ENCODE data around the gene GUCY1A2. TPM values are rescaled to one million over a fixed set of nuclear protein-coding genes. Genes with fewer than 3 reads are reported as not detected.

GUCY1A2 gene
- total RNA-seq, 4 donors from 2014 or later, result 2.4 to 17.0 (median 9.9) TPM

DNA sequence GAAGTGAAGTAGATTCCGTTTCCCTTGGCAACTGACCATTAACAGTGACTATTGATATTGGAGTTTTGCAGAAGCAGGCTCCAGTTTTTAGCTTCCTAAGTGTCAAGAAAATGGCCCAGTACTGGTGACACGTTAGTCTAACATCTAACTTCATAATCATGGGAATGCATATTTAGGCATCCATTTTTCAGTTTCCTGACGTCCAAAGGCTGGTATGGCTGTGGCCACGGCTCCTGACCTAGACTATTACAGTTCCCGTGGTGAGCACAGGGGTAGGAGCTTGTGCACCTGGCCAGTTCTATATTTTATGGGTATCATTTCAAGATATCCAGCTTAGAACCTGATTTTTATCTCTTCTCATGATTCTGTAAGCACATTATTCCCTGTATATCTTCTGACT is 323.8 kb downstream of the GUCY1A2 start:
- TF ChIP-seq, protein P1, sequence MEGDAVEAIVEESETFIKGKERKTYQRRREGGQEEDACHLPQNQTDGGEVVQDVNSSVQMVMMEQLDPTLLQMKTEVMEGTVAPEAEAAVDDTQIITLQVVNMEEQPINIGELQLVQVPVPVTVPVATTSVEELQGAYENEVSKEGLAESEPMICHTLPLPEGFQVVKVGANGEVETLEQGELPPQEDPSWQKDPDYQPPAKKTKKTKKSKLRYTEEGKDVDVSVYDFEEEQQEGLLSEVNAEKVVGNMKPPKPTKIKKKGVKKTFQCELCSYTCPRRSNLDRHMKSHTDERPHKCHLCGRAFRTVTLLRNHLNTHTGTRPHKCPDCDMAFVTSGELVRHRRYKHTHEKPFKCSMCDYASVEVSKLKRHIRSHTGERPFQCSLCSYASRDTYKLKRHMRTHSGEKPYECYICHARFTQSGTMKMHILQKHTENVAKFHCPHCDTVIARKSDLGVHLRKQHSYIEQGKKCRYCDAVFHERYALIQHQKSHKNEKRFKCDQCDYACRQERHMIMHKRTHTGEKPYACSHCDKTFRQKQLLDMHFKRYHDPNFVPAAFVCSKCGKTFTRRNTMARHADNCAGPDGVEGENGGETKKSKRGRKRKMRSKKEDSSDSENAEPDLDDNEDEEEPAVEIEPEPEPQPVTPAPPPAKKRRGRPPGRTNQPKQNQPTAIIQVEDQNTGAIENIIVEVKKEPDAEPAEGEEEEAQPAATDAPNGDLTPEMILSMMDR (IDR thresholded peaks at IDR 0.05; ENCODE audit: low read depth), result no peak

DNA sequence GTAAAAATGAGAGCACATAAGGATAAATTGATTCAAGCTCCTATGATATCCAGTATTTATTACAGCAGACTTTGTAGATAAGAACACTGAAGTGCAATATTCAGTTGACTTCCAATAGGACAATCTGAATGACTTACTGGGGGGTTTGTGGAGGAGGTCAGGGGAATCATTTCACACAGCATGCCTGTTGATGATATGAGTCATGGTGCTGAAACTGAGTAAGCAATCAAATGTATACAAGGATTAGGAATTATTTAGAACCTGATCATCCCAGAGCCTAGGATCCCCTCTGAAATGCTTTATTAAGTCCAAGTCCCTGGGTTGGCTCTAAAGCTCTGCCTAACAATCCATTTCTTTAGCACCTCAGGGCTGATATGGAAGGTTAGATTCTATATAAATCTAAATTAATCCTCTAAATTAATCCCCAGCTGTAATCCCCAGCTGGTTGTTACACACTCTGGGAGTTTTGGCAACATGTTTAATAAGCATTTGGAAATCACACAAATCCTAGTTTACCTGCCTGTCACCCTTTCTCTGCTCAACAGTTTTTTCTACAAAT is 326.4 kb downstream of the GUCY1A2 start:
- TF ChIP-seq, protein P1 (IDR thresholded peaks at IDR 0.05; ENCODE audit: low read depth), result no peak

DNA sequence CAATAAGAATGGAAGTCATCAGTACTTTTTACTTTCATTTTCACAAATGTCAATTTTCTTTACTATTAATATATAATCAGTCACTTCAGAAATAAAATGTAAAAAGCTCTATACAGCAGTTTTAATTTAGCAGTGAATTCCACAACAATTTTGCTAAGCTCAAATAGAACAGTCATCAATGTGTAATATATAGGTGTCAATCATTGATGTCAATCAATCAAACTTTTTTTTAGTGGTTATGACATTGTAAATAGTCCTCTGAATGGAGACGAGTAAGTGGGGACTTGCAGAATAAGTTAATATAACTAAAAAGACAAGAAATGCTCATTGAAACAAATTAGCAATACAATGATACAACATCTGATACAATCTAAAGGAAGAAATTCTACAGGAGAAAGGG is 327.4 kb downstream of the GUCY1A2 start:
- TF ChIP-seq, protein P1 (IDR thresholded peaks at IDR 0.05; ENCODE audit: low read depth), result no peak

DNA sequence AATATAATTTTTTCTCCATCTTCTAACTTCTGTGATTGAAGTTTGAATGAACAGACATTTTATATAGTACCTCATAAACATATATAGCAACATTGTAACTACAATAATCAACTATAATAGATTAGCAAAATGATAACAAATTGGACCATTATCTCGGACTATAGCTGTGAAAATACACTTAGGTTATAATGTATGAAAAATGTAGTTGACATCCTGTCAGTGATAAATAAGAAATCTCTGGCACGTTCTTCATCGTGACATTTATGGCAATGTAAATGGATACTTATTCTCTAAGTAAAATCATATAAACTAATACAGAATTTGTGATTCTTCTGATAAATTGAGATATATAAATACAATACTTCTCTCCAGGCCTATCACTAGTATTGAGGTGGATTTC is 333.3 kb downstream of the GUCY1A2 start:
- TF ChIP-seq, protein P1 (IDR thresholded peaks at IDR 0.05; ENCODE audit: low read depth), result no peak

DNA sequence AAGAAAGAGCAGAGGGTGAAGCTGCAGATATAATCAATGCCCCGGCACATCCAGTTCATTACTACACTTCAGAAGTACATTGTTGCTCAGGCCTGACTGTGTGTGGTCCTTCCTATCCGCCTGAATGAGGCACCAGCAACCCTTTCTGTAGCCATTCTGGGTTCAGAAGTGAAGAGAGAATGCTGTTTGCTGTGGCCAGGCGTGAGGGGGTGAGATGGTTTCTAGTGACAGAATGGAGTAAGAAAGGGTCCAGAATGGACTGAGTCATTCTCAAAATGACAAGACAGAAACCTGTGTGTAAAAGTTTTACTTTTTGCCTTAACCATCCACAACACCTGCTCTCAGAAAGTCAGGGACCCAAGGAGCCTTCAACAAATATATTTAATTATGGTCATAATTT is 334.8 kb downstream of the GUCY1A2 start:
- TF ChIP-seq, protein P1 (IDR thresholded peaks at IDR 0.05; ENCODE audit: low read depth), result no peak

DNA sequence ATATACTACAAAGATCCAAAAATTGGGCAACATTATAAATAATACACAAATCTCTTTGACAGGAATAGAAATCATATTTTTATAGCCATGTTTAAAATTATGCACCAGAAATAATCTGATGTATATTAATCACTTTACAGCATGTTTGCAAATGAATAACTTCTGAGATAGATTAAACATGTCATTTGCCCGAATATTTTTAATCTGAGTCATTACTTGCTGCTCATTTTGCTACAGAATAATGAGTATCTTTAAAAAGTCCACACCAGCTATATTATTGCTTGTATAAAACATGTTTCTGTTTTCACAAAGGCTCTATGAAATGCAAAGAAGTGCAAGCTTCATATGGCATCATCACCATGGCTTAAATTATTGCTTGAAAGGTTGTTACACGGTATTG is 336.8 kb downstream of the GUCY1A2 start:
- TF ChIP-seq, protein P1 (IDR thresholded peaks at IDR 0.05; ENCODE audit: low read depth), result no peak

DNA sequence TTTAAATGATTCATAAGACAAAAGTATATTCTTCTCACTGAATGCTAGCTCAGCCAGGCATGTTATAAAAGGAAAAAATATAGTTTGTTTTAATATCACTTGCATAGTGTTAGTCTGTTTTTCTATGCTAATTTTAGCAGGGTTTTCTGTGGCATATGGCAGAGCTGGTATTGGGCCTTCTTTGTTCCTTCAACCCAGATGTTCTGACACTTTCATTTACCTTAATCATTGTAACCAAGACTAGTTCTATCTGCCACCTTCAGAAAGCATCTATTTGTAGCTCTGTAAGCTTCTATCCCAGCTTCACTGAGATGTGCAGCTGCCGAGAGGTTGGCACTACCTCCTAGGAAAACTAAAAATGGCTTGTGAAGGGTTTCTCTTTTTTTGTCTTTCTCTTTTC is 338.7 kb downstream of the GUCY1A2 start:
- TF ChIP-seq, protein P1 (IDR thresholded peaks at IDR 0.05; ENCODE audit: low read depth), result no peak
